ENCODE measurements around the gene ELOVL1.

ELOVL1 gene

DNA sequence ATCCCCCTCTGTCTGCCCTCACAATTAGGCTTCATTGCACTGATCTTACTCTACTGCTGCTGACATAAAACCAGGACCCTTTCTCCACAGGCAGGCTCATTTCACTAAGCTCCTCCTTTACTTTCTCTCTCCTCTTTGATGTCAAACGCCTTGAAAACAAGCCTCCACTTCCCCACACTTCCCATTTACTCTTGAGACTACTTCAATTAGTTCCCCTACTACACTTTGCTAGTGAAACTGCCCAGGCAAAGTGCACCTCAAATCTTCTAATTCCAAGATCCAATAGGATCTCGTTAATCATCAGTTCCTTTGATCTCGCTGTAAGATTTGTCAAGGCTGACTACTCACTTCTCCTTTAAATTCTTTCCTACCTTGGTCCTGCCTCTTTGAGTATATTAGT, 14.9 kb downstream of the ELOVL1 start:
- DNase-seq = no peak

GRCh38 chr1:43352351-43352705, 15.5 kb downstream of the ELOVL1 start:
- no peak for DNase-seq

DNA sequence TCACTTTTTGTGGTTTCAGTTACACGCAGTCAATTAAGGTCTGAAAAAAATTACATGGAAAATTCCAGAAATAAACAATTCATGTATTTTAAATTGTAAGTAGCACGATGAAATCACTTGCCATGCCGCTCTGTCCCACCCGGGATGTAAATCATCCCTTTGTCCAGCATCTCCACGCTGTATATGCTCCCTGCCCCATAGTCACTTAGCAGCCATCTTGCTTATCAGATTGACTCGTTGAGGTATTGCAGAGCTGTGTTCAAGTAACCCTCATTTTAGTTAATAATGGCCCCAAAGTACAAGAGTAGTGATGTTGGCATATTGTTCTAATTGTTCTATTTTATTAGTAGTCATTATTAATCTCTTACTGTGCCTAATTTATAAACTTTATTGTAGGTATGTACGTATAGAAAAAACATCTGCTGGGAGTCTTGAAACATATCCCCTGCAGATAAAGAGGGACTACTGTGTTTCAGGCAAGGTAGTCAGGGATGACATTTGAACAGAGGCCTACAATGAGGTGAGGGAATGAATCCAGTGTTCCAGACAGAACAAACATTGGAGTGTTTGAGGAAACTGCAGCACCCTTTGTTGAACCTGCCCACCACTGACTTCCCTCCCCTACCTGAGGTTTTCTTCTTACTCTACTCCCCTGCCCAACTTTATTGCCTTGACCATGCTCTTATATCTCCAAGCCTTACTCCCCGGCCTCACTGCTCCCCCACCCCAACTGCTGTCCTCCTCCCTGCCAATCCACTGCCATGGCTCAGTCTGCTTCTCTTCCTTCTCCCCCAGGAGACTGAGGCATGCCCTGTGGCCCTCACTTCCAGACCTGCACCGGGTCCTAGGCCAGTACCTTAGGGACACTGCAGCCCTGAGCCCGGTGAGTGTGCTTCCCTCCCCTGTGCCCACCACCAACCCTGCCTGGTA, 16.1 kb downstream of the ELOVL1 start:
- DNase-seq = no peak

DNA sequence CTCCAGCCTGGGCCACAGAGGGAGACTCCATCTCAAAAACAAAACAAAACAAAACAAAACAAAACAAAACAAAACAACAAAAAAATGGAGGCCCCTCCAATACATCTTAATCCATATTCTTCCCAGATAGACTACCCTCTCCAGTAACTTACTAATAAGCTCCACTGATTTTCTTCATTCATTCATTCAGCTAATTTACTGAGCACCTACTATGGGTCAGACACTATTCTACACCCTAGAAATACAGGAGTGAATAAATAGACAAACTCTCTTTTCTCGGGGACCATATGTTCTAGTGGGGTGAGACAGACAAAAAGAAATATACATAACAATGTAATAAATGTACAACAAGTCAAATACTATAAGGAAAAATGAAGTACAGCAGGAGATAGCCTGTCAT, 16.8 kb downstream of the ELOVL1 start:
- DNase-seq = no peak

- DNase-seq = no peak
These were observed 18.1 kb downstream of the ELOVL1 start for GRCh38 chr1:43349594-43350306.

DNA sequence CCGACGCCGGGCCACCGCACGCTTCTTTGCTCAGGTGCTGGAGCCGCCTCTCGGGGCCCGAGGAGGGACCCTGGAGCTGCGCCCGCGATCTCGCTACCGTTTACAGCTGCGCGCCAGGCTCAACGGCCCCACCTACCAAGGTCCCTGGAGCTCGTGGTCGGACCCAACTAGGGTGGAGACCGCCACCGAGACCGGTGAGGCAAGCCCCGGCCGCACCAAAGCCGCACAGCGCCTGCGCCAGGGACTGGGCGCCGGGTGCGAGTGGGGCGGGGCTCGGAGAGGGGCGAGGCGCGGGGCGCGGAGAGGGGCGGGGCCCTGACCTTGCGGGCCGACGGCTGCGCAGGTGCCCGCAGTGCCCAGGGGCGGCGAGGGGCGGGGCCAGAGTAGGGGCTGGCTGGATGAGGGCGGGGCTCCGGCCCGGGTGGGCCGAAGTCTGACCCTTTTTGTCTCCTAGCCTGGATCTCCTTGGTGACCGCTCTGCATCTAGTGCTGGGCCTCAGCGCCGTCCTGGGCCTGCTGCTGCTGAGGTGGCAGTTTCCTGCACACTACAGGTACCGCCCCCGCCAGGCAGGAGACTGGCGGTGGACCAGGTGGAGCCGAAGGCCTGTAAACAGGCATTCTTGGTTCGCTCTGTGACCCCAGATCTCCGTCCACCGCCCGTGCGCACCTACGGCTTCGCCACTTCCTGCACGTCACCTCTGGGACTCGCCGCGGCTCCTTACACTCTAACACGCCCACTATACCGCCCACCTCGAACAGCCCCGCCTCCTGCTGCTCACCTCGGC, 18.8 kb downstream of the ELOVL1 start:
- DNase-seq = peak; percentile 93

- peak; percentile 83 for DNase-seq
These were observed 19.4 kb downstream of the ELOVL1 start for GRCh38 chr1:43348343-43348808.

- no peak for DNase-seq
These were observed 21.2 kb downstream of the ELOVL1 start for GRCh38 chr1:43346636-43347035.

DNA sequence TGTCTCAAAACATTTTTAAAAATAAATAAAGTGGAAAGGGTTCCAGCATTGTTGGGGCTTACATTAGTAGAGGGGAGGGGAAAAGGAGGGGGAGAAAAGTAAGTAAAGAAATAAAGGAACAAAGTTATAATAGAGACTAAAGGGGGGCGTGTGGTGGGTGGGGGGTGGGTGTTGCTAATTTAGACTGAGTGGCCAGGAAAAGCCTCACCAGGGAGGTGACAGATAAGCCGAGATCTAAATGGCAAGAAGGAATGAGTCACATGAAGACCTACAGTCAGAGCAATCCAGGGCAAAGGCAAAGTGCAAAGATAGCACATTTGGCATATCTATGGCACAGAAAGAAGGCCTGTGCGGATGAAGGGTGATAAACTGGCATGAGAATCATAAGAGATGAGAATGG, 22.7 kb downstream of the ELOVL1 start:
- DNase-seq = no peak

DNA sequence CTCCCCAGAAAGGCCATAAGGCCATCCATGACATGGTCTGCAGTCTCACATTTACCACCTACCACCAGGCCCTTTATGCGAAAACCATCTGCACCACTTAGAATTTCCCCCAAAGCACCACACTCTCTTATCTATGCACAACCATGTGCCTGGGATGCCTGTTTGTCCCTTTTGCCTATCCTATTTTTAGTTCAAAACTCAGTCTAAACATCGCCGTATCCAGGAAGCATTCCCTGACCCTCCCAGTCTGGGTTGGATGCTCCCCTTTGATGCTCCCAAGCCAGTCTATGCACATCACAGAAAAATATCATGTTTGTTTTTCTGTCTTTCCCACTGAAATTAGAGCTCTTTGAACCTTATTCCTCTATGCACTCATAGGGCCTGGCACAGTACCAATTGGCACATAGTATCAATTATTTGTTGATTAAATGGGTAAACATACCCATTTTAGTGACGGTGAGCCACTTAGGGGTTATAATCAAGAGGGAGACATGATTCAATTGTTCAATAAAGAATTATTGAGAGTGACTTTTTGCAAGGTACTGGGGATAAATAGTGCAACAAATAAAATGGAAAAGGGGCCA, 23.5 kb downstream of the ELOVL1 start:
- no peak for DNase-seq

GRCh38 chr1:43340559-43340958, 27.3 kb downstream of the ELOVL1 start:
- DNase-seq = no peak

DNA sequence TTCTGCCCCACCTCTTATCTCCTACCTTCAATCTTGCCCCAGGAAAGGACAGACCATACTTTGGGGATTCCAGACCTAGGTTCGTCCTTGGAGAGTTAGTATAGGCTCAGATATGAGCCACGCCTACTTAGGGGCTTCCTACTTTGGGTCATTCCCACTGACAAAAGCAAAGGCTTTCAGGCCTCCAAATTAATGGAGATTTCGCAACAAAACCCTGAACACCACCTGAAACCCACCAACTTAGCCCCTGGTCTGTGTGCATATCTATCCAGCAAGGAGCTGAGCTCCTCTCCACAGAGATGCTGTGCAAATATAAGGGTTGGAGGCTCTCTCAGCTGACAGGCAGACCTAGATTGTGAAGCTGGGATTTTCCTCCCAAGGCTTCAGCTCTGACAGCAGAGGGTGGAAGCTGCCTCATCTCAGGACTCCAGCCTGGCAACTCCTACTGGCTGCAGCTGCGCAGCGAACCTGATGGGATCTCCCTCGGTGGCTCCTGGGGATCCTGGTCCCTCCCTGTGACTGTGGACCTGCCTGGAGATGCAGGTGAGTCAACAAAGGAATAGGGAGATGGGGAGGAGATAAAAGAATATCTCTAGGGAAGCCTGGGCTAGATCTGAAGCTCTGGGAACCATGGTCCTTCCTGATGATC, 28.1 kb downstream of the ELOVL1 start:
- no peak for DNase-seq

DNA sequence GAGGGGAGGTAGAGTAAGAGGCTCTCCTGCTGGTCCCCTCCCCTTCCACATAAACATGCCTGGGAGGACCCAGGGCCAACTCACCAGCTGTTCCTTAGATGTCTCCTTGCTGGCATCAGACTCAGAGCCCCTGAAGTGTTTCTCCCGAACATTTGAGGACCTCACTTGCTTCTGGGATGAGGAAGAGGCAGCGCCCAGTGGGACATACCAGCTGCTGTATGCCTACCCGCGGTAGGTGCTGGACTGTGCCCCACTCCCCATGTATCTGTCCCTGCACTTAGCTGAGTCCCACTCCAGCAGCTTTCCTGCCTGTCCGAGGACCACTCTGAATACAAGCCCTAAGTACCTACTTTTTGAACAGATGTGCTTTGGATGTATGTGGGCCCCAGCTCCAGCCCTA, 29.8 kb downstream of the ELOVL1 start:
- DNase-seq = no peak

DNA sequence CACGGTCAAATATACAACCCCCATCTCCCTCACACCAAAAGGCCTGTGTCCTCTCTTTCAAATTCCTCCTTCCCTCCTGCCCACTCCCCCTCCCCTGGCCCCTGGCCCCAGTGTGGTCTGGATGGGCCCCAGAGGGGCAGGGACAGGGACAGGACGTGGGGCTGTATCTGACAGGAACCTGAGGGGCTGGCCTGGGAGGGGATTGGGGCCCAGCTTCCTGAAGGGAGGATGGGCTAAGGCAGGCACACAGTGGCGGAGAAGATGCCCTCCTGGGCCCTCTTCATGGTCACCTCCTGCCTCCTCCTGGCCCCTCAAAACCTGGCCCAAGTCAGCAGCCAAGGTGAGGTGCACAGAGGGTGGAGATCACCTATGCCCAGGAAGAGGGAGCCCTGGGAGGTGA, 30.2 kb downstream of the ELOVL1 start, which contains the start of gene MPL:
TSS of gene MPL (plus strand) at position 231 of the 400 bp plus-strand sequence. CDS start at position 262, 31 bp downstream.
- no peak for DNase-seq

DNA sequence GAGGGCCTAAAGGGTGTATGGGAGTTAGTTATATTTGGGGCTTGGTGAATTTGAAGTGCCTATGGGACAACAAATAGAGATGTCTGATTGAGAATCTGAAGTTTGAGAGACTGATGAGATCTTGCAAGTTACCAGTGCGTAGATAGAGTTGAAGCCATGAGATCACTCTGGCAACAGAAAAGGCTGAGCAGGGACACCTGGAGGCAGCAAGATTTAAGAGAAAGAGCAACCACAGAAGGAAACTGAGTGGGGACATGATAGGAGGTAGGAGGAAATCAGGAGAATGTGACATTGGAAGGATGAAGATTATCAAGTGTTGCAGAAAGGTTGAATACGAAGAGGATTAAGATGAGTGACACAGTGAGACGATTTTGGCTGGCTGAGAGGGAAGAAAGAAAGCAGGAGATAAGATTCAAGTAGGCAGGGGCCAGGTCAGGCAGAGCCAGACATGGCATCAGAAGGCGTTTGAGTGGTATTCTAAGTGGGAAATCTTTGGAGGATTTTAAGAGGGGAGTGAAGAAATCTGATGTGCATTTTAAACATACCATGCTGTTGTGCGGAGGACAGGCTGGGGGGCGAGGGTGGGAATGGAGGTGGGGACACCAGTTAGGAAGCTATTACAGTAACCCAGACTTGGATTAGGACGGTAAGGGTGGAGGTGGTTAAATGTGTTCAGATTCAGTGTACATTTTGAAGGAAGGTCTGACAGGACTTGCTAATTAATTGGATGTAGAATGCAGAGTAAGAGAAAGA, 33.2 kb downstream of the ELOVL1 start:
- no peak for DNase-seq

DNA sequence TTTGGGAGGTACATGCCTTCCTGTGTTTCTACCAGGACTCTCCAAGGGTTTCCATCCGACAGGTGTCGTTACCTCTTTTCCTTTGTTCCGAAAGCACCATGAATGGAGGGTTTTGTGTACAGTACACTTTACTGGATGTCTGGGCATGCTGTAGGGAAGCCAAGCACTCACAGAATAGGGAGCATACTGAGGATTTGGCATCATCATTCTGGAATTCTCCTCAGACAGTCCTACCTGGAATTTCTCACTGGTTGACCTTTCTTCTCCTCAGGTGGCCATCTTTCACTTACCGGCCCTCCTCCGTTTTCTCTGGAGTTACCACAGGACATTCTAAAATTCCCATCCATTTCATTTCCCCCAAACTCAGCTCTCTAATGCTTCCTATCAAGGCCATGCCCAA, 36.1 kb downstream of the ELOVL1 start:
- peak; percentile 80 for DNase-seq

DNA sequence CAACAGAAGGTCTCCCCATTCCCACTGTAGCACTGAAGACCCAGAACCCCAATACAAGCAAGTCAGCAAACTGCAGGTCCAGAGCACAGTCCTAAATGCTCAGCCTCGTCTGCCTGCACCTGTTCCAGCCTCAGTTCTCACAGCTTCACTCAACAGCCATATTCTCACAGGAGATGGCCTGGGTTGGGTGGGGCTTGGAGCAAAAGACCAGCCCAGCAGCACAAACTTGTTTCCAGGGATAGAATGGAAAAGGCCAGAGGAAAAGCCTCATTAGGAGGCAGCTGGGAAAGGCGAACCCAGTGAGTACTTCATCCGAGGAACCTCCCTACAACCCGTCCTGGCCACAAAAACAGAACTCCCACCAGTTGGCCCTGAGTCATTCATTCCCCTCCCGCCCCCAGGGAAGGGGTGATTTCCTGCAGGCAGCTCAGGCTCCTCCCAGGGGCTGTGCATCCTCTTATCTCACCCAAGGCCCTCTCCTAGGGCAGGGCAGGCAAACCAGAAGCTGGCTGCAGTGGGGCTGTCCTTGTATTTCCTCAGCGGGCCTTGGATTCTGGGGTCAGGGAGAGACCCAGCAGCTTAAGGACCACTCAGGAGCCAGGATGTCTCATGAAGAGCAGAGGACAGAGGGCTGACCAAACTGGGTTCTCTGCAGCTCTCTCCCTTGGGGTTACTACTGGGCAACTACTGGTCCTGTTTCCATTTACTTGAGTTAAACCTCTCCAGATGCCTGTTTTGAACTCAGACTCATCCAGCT, 37.6 kb downstream of the ELOVL1 start:
- DNase-seq = no peak

DNA sequence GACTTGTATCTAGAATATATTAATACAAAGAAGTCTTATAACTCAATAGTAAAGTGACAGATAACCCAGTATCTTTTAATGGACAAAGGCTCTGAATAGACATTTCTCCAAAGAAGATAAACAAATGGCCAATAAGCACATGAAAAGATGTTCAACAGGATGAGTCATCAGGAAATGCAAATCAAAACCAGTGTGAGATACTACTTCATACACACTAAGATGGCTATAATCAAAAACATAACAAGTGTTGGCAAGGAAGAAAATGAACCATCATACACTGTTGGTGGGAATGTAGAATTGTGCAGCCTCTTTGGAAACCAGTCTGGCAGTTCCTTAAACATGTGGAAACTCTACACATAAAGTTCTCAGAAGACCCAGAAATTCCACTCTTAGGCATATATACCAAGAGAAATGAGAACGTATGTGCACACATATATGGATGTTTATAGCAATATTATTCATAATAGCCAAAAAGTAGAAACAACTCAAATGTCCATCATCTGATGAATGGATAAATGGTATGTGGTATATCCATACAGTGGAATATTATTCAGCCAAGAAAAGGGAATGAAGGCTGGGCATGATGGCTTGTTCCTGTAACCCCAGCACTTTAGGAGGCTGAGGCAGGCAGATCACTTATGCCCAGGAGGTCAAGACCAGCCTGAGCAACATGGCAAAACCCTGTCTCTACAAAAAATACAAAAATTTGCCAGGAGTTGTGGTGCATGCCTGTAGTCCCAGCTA, 40.1 kb downstream of the ELOVL1 start:
- DNase-seq = no peak

- no peak for DNase-seq
These were observed 42.4 kb downstream of the ELOVL1 start for GRCh38 chr1:43325381-43325780.

GRCh38 chr1:43324810-43325209, 43.0 kb downstream of the ELOVL1 start:
- DNase-seq = no peak
